ENCODE measurements around the gene ATRIP.

The ATRIP gene

GRCh38 chr3:48469046-48469915 lies 22.7 kb downstream of the ATRIP start:
- Histone ChIP-seq H3K27me3 (ENCODE audit: insufficient read depth, poor library complexity, severe bottlenecking) (no peaks in the 10 kb centered on the region), H3K27ac (ENCODE audit: poor library complexity, severe bottlenecking) (no peak overlapping the region)

DNA sequence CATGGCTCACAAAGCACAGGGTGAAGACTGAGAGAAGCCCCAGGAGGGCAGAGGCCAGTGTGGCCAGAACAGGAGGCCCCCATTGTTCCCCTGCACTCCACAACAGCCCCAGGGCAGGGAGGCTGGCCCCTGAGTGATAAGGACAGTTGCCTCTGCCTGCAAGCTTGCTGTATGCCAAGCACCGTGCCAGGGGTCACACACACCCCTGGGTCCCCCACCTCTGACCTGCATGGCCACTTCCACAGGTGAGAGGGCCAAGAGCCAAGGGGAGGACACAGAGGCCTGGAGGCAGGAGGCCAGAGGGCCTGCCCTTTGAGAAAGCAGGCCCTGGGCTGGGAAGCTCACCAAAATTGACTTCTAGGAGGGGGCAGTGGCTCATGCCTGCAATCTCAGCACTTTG lies 23.7 kb downstream of the ATRIP start:
- Histone ChIP-seq H3K4me3 (ENCODE audit: severe bottlenecking) (no peak overlapping the region), H3K36me3 (ENCODE audit: low read depth) (peaks cover 29% of the 10 kb centered on the region)
- no peak for DNase-seq (ENCODE audit: low spot score)

More at GRCh38 chr3:48469046-48469915, 22.7 kb downstream of the ATRIP start:
- no peak overlapping the region for H3K4me3 ChIP-seq (ENCODE audit: severe bottlenecking)
- H3K4me1 ChIP-seq (ENCODE audit: insufficient read depth, poor library complexity, severe bottlenecking): peaks cover 21% of the 10 kb centered on the region
- peaks cover 29% of the 10 kb centered on the region for H3K36me3 ChIP-seq (ENCODE audit: low read depth)
- no peak for DNase-seq (ENCODE audit: low spot score)
- TF ChIP-seq, protein P1, sequence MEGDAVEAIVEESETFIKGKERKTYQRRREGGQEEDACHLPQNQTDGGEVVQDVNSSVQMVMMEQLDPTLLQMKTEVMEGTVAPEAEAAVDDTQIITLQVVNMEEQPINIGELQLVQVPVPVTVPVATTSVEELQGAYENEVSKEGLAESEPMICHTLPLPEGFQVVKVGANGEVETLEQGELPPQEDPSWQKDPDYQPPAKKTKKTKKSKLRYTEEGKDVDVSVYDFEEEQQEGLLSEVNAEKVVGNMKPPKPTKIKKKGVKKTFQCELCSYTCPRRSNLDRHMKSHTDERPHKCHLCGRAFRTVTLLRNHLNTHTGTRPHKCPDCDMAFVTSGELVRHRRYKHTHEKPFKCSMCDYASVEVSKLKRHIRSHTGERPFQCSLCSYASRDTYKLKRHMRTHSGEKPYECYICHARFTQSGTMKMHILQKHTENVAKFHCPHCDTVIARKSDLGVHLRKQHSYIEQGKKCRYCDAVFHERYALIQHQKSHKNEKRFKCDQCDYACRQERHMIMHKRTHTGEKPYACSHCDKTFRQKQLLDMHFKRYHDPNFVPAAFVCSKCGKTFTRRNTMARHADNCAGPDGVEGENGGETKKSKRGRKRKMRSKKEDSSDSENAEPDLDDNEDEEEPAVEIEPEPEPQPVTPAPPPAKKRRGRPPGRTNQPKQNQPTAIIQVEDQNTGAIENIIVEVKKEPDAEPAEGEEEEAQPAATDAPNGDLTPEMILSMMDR (IDR thresholded peaks at IDR 0.05; ENCODE audit: poor library complexity, severe bottlenecking): no peak
- no peaks in the 10 kb centered on the region for H3K9me3 ChIP-seq (ENCODE audit: severe bottlenecking)
- no peak for ATAC-seq (ENCODE audit: low read depth)

DNA sequence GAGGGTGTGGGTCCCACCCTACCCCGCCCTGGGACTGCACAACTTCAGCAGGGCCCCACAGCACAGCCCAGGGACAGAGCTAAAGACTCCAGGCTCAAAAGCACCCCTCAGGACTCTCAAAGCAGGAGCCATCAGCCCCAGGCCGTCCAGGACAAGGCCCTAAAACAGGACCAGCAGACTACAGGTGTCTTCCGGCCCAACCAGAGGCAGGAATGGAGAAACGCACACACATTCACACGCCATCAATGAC lies 26.1 kb downstream of the ATRIP start:
- Histone ChIP-seq H3K4me1 (ENCODE audit: insufficient read depth, poor library complexity, severe bottlenecking) (peaks cover 11% of the 10 kb centered on the region), H3K9me3 (ENCODE audit: severe bottlenecking) (no peaks in the 10 kb centered on the region), H3K27me3 (ENCODE audit: insufficient read depth, poor library complexity, severe bottlenecking) (no peaks in the 10 kb centered on the region), H3K4me3 (ENCODE audit: severe bottlenecking) (peak overlapping the region; percentile 51), H3K27ac (ENCODE audit: poor library complexity, severe bottlenecking) (peak overlapping the region; percentile 85), H3K36me3 (ENCODE audit: low read depth) (peaks cover 18% of the 10 kb centered on the region)
- DNase-seq (ENCODE audit: low spot score) (no peak), ATAC-seq (ENCODE audit: low read depth) (peak; percentile 47)
- TF ChIP-seq, protein P1 (IDR thresholded peaks at IDR 0.05; ENCODE audit: poor library complexity, severe bottlenecking): no peak

More for the DNA sequence above, 23.7 kb downstream of the ATRIP start:
- TF ChIP-seq, protein P1 (IDR thresholded peaks at IDR 0.05; ENCODE audit: poor library complexity, severe bottlenecking): no peak
- peak overlapping the region; percentile 21 for H3K27ac ChIP-seq (ENCODE audit: poor library complexity, severe bottlenecking)
- no peaks in the 10 kb centered on the region for H3K9me3 ChIP-seq (ENCODE audit: severe bottlenecking)
- ATAC-seq (ENCODE audit: low read depth): no peak
- H3K27me3 ChIP-seq (ENCODE audit: insufficient read depth, poor library complexity, severe bottlenecking): no peaks in the 10 kb centered on the region
- peaks cover 18% of the 10 kb centered on the region for H3K4me1 ChIP-seq (ENCODE audit: insufficient read depth, poor library complexity, severe bottlenecking)

GRCh38 chr3:48472923-48473616 lies 26.5 kb downstream of the ATRIP start:
- peak; percentile 84 for ATAC-seq (ENCODE audit: low read depth)

More at GRCh38 chr3:48472923-48473616, 26.5 kb downstream of the ATRIP start:
- Histone ChIP-seq H3K4me3 (ENCODE audit: severe bottlenecking) (peak overlapping the region; percentile 51), H3K9me3 (ENCODE audit: severe bottlenecking) (no peaks in the 10 kb centered on the region), H3K27me3 (ENCODE audit: insufficient read depth, poor library complexity, severe bottlenecking) (no peaks in the 10 kb centered on the region), H3K4me1 (ENCODE audit: insufficient read depth, poor library complexity, severe bottlenecking) (peaks cover 11% of the 10 kb centered on the region), H3K36me3 (ENCODE audit: low read depth) (peaks cover 13% of the 10 kb centered on the region; the same call in 1 of the 2 replicates), H3K27ac (ENCODE audit: poor library complexity, severe bottlenecking) (peak overlapping the region; percentile 85)
- peak; percentile 91 for DNase-seq (ENCODE audit: low spot score)
- TF ChIP-seq, protein P1 (IDR thresholded peaks at IDR 0.05; ENCODE audit: poor library complexity, severe bottlenecking): peak; percentile 42

All from RWPE2 (cell line).